Coronary artery (tissue), 2 donors: Measurements from ENCODE around the gene TPST1.

Source experiments
- DNase-seq: peaks from one replicate; pipeline ENCODE4 v3.0.0-alpha.2; 2017; ENCODE audit warnings: low spot score
- H3K27ac ChIP-seq, 2 donors: fragments of 200-600 bp; sonication (generic); one replicate each; pipeline ENCODE4 v1.5.1; 2016 to 2019
- H3K4me3 ChIP-seq: fragments of 200-600 bp; sonication (generic); 2 replicates; pipeline ENCODE4 v1.5.1; 2016; ENCODE audit warnings: mild to moderate bottlenecking, moderate library complexity
- CTCF ChIP-seq: fragments of 200-600 bp; sonication (generic); IDR thresholded peaks from one replicate; pipeline ENCODE4 v1.5.1; 2019; ENCODE audit warnings: antibody characterized with exemption

Gene TPST1

GRCh38 chr7:66348531-66348930 lies 143.4 kb downstream of the TPST1 start:
- Histone ChIP-seq H3K4me3 (no peak overlapping the region), H3K27ac (no peak overlapping the region)
- TF ChIP-seq CTCF, result no peak
- no peak for DNase-seq

- no peak for DNase-seq
- Histone ChIP-seq H3K27ac (no peak overlapping the region), H3K4me3 (no peak overlapping the region)
- no peak for TF ChIP-seq CTCF
Observed at GRCh38 chr7:66348959-66349358, 143.8 kb downstream of the TPST1 start.

GRCh38 chr7:66352071-66352470 lies 146.9 kb downstream of the TPST1 start:
- TF ChIP-seq CTCF, result no peak
- no peak for DNase-seq
- Histone ChIP-seq H3K27ac (no peak overlapping the region), H3K4me3 (no peak overlapping the region)

GRCh38 chr7:66353547-66353946 lies 148.4 kb downstream of the TPST1 start:
- no peak for DNase-seq
- no peak overlapping the region for H3K27ac ChIP-seq
- TF ChIP-seq CTCF, result no peak
- no peak overlapping the region for H3K4me3 ChIP-seq

GRCh38 chr7:66355756-66356155 lies 150.6 kb downstream of the TPST1 start:
- H3K27ac ChIP-seq, result no peak overlapping the region
- no peak for TF ChIP-seq CTCF
- H3K4me3 ChIP-seq, result no peak overlapping the region
- no peak for DNase-seq

GRCh38 chr7:66356277-66356721 lies 151.2 kb downstream of the TPST1 start:
- no peak overlapping the region for H3K27ac ChIP-seq
- DNase-seq, result no peak
- no peak overlapping the region for H3K4me3 ChIP-seq
- TF ChIP-seq CTCF, result no peak

GRCh38 chr7:66357087-66357486 lies 152.0 kb downstream of the TPST1 start:
- DNase-seq, result no peak
- no peak overlapping the region for H3K4me3 ChIP-seq
- H3K27ac ChIP-seq, result no peak overlapping the region
- no peak for TF ChIP-seq CTCF
